Large intestine (tissue), 3 donors: ENCODE data around the gene AXIN1. TPM values are rescaled to one million over a fixed set of nuclear protein-coding genes. Genes with fewer than 3 reads are reported as not detected.

ENCODE experiments used
- DNase-seq, 2 donors: peaks; one replicate each; pipeline versions ENCODE4 v3.0.0 to v3.0.0-alpha.2; 2013
- H3K27ac ChIP-seq: one replicate; pipeline ENCODE4 v1.5.1; 2013; ENCODE audit warnings: low read length
- H3K27me3 ChIP-seq: 2 replicates; pipeline ENCODE4 v1.6.1; 2013; ENCODE audit warnings: low read length; ENCODE audit not compliant: control insufficient read depth, insufficient read depth
- H3K36me3 ChIP-seq: 2 replicates; pipeline ENCODE4 v1.6.1; 2013; ENCODE audit warnings: low read length; ENCODE audit not compliant: control insufficient read depth, insufficient read depth
- H3K4me1 ChIP-seq: one replicate; pipeline ENCODE4 v1.6.1; 2013; ENCODE audit warnings: low read length; ENCODE audit not compliant: control insufficient read depth, insufficient read depth
- H3K4me3 ChIP-seq: one replicate; pipeline ENCODE4 v1.5.1; 2013; ENCODE audit warnings: low read length
- H3K9me3 ChIP-seq: one replicate; pipeline ENCODE4 v1.6.1; 2013; ENCODE audit warnings: mild to moderate bottlenecking, low read depth, low read length, moderate library complexity; ENCODE audit not compliant: control insufficient read depth
- WGBS: methylation state at CpG from one replicate; pipeline ENCODE4 v1.1.5; 2013; ENCODE audit warnings: low lambda C conversion rate; ENCODE audit not compliant: insufficient coverage; 5-methylcytosine and 5-hydroxymethylcytosine counted together
- polyA plus RNA-seq: library from polyadenylated mRNA; unstranded; fragments of 120-200 nt; gene quantifications from one replicate; pipeline ENCODE4 v1.2.1, GENCODE V29; 2013

Gene AXIN1
- polyA plus RNA-seq, 1 donor = 29.8 TPM

- peak overlapping the region; percentile 37 for H3K27ac ChIP-seq
- H3K36me3 ChIP-seq = peaks cover 9% of the 10 kb centered on the region
- H3K9me3 ChIP-seq = peaks cover 11% of the 10 kb centered on the region
- no peak overlapping the region for H3K4me3 ChIP-seq
- H3K27me3 ChIP-seq = no peaks in the 10 kb centered on the region
- peak; percentile 80 for DNase-seq
- no CpG with 5 or more reads among the region's 55 CpGs for WGBS
- H3K4me1 ChIP-seq = peaks cover 35% of the 10 kb centered on the region
Observed at GRCh38 chr16:324451-325334, 27.8 kb downstream of the AXIN1 start.

GRCh38 chr16:324201-324450 is 28.4 kb downstream of the AXIN1 start:
- no peak overlapping the region for H3K4me3 ChIP-seq
- no peaks in the 10 kb centered on the region for H3K27me3 ChIP-seq
- no CpG with 5 or more reads among the region's 17 CpGs for WGBS
- no peak for DNase-seq
- H3K36me3 ChIP-seq = peaks cover 10% of the 10 kb centered on the region
- peaks cover 32% of the 10 kb centered on the region for H3K4me1 ChIP-seq
- peaks cover 11% of the 10 kb centered on the region for H3K9me3 ChIP-seq
- H3K27ac ChIP-seq = peak overlapping the region; percentile 23

- no peak for DNase-seq
- Histone ChIP-seq H3K27ac (no peak overlapping the region), H3K4me1 (peaks cover 19% of the 10 kb centered on the region), H3K4me3 (no peak overlapping the region), H3K9me3 (peaks cover 11% of the 10 kb centered on the region), H3K36me3 (peaks cover 26% of the 10 kb centered on the region), H3K27me3 (no peaks in the 10 kb centered on the region)
- WGBS = 100% methylated on average over 1 of the region's 13 CpGs
Observed at GRCh38 chr16:322476-323143, 29.9 kb downstream of the AXIN1 start.

- WGBS = 50% methylated on average over 1 of the region's 9 CpGs
- Histone ChIP-seq H3K27ac (no peak overlapping the region), H3K36me3 (peaks cover 32% of the 10 kb centered on the region), H3K4me3 (no peak overlapping the region), H3K27me3 (no peaks in the 10 kb centered on the region), H3K4me1 (peaks cover 12% of the 10 kb centered on the region), H3K9me3 (peaks cover 11% of the 10 kb centered on the region)
- no peak for DNase-seq
Observed at GRCh38 chr16:321532-321931, 31.0 kb downstream of the AXIN1 start.

GRCh38 chr16:320206-320605 is 32.3 kb downstream of the AXIN1 start:
- Histone ChIP-seq H3K27me3 (no peaks in the 10 kb centered on the region), H3K4me3 (no peak overlapping the region), H3K9me3 (peaks cover 11% of the 10 kb centered on the region), H3K4me1 (peaks cover 8% of the 10 kb centered on the region), H3K27ac (no peak overlapping the region), H3K36me3 (peaks cover 29% of the 10 kb centered on the region)
- DNase-seq = no peak
- 100% methylated on average over 1 of the region's 5 CpGs for WGBS

GRCh38 chr16:318628-319027 is 33.9 kb downstream of the AXIN1 start:
- Histone ChIP-seq H3K36me3 (peaks cover 40% of the 10 kb centered on the region), H3K9me3 (no peaks in the 10 kb centered on the region), H3K4me3 (no peak overlapping the region), H3K27ac (no peak overlapping the region), H3K4me1 (no peaks in the 10 kb centered on the region), H3K27me3 (no peaks in the 10 kb centered on the region)
- no CpG with 5 or more reads among the region's 22 CpGs for WGBS
- no peak for DNase-seq

- Histone ChIP-seq H3K27ac (no peak overlapping the region), H3K4me3 (no peak overlapping the region), H3K9me3 (no peaks in the 10 kb centered on the region), H3K36me3 (peaks cover 51% of the 10 kb centered on the region), H3K4me1 (no peaks in the 10 kb centered on the region), H3K27me3 (no peaks in the 10 kb centered on the region)
- no CpG with 5 or more reads among the region's 5 CpGs for WGBS
- DNase-seq = no peak
Observed at GRCh38 chr16:317583-317982, 34.9 kb downstream of the AXIN1 start.

GRCh38 chr16:316741-317464 is 35.6 kb downstream of the AXIN1 start:
- Histone ChIP-seq H3K9me3 (no peaks in the 10 kb centered on the region), H3K4me1 (no peaks in the 10 kb centered on the region), H3K36me3 (peaks cover 53% of the 10 kb centered on the region), H3K27ac (no peak overlapping the region), H3K27me3 (no peaks in the 10 kb centered on the region), H3K4me3 (no peak overlapping the region)
- no CpG with 5 or more reads among the region's 19 CpGs for WGBS
- DNase-seq = no peak

- no CpG with 5 or more reads among the region's 14 CpGs for WGBS
- DNase-seq = no peak
- H3K9me3 ChIP-seq = no peaks in the 10 kb centered on the region
- no peak overlapping the region for H3K4me3 ChIP-seq
- no peak overlapping the region for H3K27ac ChIP-seq
- peaks cover 62% of the 10 kb centered on the region for H3K36me3 ChIP-seq
- no peaks in the 10 kb centered on the region for H3K27me3 ChIP-seq
- H3K4me1 ChIP-seq = no peaks in the 10 kb centered on the region
Observed at GRCh38 chr16:314795-315299, 37.7 kb downstream of the AXIN1 start.

- no peak overlapping the region for H3K4me3 ChIP-seq
- H3K9me3 ChIP-seq = no peaks in the 10 kb centered on the region
- no peaks in the 10 kb centered on the region for H3K27me3 ChIP-seq
- DNase-seq = no peak
- WGBS = no CpG with 5 or more reads among the region's 16 CpGs
- peaks cover 67% of the 10 kb centered on the region for H3K36me3 ChIP-seq
- no peaks in the 10 kb centered on the region for H3K4me1 ChIP-seq
- no peak overlapping the region for H3K27ac ChIP-seq
Observed at GRCh38 chr16:314351-314750, 38.2 kb downstream of the AXIN1 start.
